HG03558 (cell line): ENCODE results near the gene KRTAP17-1.
"Not testable (repeated sequence)": the region's sequence is repeated elsewhere in the genome, so short reads cannot be mapped to it uniquely, and the experiment has no call there.

Experiments used
- ATAC-seq: cut with Tn5 transposase; IDR thresholded peaks from one replicate; pipeline ENCODE4 v1.9.1; 2021; ENCODE audit warnings: moderate number of reproducible peaks; ENCODE audit not compliant: unreplicated experiment; ENCODE audit errors: extremely low read depth

Gene KRTAP17-1

DNA sequence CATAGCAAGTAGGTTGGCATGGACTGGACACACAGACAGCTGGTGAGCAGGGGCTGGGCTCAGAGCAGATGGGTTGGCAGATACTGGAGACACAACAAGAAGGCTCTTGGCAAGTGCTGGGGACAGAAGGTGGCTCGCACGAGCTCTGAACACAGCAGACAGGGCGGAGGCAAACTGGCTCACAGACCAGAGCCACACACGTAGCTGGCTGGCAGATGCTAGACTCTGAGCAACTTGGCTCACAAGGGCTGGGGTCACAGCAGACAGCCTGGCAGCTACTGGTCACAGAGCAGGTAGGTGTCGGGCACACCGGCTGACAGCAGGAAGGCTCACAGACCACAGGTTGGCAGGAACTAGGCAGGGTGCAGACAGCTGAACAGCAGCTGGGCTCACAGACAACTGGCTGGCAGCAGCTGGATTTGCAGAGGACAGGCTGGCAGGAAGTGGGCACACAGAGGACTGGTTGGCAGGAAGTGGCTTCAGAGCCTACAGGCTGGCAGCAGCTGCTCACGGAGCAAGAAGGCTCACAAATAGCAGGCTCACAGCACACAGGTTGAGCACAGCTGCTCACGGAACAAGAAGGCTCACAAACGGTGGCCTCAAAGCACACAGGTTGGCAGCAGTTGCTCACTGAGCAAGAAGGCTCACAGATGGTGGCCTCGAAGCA lies 7.1 kb downstream of the KRTAP17-1 start:
- no peak for ATAC-seq

DNA sequence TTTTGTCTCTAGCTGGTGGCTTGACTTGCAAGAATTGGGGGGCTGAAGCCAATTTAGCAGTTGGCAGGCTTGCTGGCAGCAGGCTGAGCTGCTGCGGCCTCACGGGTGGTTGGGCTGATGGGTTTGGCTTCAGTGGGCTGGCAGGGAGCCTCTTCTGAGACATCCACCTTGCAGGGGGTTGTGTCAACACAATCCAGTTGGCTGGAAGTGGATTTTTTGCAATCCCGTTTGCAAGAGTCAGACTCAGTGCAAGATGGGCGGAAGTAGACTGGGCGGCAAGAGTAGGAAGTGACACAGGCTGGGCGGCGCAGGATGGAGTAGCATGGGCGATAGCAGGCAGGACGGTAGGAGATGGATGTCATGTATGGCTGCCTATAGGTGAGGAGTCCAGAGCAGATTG lies 7.9 kb downstream of the KRTAP17-1 start:
- ATAC-seq, result no peak

DNA sequence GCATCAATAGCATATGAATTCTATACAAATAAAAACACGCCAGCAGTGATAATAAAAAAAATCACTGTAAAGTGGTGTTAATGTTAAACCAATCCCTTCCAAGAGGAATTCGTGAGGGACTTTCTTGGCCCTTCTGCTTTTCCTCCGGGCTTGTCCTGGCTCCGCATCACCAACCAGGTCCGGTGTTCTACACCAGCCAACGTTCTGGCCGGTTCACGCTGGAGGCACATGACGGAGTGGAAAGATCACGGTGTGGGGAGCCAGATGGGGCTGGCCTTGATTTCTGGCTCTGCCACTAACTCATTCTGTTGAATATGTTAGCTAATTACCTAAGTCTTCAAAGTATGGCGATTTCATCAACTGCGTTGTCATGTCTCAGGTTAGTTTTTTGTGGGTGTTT lies 11.4 kb downstream of the KRTAP17-1 start:
- ATAC-seq, result no peak

DNA sequence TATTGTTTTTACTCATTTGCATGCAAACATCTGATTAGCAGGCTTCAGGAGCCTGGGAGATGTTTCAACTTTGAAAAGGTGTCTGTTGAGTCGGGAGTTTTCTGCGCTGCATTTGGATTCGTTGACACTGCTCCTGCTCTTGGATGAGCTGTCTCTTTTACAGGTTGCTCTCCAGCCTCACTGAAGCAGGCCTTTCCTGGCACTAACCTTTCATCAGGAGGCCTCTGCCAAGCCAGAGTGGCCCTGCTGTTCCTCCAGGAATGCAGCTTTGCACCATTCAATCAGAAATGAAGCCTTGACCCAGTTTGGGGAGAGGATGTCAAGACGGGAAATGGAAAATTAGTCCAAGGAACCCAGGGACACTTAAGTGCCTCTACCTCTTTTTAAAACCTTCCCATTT lies 12.5 kb downstream of the KRTAP17-1 start:
- ATAC-seq, result no peak

DNA sequence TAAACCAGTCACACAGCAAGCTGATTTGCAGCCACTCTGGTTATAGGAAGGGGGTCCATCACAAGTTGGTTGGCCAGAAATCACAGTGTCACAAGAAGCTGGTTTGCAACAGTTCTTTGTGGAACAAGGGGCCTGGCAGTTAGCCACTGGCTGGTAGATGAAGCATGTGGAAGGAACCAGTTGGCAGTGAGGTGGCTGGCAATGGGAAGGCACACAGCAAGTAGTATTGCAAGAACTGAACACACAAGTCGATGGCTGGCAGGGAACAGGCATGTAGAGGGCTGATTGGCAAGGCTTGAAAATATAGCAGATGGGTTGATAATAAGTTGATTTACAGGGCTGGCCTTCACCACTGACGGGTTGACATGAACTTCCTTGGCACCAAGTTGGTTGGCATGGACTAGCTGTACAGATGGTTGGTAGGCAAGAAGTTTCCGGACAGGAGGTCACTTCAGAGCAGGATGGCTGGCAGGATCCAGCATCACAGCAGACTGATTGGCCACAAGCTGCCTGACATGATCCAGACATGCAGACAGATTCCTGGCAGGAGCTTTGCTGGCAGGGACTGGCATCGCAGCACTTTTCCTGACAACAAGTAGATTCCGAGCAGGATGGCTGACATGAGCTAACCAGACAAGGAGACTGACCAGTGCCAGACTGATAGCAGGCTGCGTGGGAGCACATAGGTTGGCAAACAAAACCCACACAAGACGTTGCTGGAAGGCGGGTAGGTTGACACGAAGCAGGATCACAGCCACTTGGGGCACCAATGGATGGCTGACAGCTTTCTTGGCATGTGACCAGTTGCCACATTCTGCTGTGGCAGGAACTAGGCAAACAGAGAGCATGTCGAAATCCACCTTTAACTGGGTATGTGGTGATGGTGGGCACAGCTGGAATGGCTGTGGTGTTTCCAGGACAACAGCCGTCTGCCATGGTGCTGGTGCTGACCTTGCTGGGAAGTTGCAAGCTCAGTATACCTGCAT lies 13.3 kb downstream of the KRTAP17-1 start, which contains the start of gene KRTAP29-1:
TSS of gene KRTAP29-1 (minus strand) at position 936 of the 986 bp plus-strand sequence. CDS start at position 936, 0 bp downstream.
- no peak for ATAC-seq

DNA sequence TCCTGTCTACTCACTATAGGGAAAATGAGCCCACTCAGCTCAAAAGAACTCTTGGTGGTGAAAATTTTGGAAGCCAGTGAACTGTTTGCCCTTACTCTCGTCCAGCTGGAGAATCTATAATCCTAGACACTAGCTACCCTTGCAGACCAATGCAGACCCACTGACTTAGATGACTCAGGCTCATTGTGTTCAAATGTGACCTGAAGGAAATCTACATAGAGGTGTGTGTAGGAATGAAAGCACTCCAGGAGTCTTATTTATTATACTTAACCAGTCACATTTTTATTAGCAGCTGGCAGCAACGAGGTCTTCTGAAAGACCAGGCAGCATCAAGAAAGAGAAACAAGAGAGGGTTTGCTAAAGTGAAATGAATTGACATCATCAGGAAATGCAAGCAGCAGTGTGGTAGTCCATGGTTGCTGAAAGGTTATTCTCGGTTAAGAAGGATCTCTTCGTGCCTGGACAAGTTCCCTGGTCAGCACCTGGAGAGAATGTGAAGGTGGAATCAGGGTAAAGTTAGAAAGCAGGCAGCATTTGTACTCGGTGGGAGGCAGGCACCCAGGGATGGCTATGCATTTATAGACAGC lies 14.2 kb downstream of the KRTAP17-1 start:
- no peak for ATAC-seq

DNA sequence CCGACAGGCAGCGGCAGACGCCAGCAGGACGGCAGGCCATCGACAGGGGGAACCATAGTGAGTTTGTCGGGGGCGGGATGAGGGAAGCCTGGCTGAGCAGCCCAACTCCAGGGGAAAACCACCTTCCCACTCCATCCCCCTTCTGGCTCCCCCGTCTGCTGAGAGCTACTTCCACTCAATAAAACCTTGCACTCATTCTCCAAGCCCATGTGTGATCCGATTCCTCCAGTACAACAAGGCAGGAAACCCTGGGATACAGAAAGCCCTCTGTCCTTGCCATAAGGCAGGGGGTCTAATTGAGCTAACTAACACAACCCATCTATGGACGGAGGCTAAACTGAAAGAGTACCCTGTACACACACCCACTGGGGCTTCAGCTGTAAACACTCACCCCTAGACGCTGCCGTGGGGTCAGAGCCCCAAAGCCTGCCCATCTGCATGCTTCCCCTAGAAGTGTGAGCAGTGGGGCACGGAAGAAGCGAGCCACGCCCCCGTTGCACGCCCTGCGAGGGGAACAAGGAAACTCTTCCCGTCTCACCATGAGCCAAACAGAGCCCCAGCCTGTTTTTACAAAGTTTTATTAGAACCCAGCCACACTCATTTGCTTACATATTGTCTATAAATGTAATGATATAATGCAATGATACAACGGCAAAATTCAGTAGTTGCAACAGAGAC lies 16.9 kb downstream of the KRTAP17-1 start:
- ATAC-seq, result no peak

DNA sequence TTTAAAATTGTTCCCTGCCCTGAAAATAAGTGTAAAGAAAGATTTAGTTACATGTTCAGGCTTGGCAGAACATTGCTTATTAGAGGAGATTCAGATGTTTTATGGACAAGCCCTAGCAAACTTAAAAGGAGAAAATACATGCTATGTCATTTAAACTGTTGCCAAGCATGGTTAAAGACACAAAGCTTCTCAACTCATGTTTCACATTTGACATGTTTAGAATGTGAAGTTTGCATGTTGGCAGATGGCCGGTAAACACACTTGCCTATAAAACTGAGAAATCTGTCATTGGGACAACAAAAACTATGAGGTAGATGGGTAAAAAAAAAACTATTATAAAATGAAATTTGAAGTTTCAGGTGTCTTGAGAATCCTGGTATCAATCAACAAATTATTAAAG lies 18.7 kb downstream of the KRTAP17-1 start:
- no peak for ATAC-seq

DNA sequence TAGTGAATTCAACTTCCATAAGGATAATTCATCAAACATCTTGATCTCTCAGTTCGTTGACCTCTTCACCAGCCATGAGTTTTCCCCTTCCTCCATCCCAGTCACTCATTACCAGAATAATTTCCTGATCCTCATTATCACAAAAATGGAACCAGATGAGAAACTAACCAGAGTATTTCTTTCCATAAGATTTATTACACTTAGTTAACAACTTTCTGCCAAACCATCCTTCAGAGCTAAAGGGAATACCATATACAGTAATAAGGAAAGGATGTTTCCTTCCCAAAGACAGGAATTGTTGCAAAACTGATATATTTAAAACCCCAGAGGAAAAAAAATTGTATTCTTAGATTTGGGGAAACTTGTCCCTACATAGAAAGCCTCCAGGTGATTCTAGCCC lies 21.5 kb downstream of the KRTAP17-1 start:
- no peak for ATAC-seq

DNA sequence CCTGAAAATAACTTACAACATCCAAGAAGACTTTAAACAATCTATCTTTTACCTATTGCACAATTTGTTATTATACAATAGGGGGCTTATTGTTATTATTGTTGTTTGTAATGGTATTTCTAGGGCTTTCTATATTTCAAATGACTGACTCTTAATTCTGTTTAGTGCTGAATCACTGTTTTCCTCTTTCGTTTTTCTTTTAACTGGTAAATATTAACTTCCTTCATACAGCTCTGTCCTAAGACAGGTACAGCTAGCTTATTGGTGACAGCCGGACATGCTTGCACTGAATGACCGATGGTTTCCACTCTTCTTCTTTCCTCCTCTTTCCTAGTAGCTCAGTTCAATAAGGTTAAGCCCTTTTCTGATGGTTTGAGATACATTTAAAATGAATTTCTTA lies 28.5 kb downstream of the KRTAP17-1 start:
- no peak for ATAC-seq

DNA sequence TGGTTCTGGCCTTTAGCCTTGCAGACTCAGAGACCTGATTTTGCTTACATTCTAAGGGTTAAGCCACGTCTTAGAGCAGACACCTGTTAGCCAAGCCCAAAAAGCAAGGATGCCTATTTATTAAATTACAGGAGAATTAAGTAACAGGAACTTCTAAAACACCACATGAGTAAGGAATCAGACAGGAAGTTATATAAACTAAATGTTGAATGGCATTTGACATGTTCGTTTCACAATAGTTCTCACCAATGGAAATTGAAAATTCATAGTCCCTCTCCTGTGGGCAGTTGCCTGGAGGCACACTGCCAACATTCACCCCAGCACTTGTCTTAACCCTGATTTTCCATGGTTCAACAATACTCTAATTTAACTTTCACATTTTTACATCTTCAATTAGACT lies 31.0 kb downstream of the KRTAP17-1 start:
- ATAC-seq, result no peak

DNA sequence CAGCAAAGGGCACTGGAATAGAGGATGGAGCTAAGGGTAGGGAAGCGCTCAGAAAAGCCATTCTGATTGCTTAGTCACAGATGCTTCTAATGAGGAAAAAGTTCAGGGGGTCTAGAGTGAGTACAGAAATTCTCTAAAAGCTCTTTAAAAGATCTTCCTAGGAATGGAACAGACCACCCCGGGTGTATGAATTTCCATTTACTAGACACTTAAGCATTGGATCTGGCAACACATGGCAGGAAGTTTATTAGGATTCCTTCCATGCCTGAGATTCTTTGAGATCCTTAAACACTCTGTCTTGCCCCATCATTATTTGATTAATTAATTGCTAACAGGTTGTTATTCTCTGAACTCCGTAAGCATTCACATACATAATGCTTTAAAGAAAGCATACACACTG lies 31.5 kb downstream of the KRTAP17-1 start:
- ATAC-seq, result no peak

DNA sequence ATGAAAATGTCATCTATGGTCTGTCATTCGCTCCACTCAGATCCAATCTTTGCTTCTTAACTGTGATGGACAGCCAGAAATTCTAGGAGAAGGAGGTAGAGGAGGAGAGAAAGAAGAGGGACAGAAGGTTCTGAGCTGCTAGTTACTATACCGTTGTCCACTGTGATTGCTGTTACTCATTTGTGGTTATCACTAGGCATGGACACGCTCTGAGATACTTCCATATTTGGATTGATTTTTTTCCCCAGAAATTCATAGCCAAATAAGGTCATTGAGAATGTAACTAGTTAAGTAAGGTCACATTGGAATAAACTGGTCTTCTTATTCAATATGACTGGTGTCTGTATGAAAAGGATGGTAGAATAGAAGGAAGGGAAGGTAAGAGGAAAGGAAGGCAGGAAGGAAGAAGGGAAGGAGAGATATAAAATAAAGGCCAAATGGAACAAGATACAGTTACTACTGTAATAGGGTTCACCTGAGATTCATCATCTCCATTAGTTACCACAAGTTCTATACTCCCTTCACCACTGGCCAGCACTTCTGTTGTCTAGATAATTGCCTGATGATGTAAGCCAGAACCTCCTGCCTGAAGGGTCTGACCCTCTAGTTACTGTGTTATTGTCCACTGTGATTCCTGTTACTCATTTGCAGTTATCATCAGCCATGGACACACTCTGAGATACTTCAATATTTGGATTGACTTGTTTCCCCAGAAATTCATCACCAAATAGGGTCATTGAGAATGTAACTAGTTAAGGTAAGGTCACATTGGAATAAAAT lies 37.1 kb downstream of the KRTAP17-1 start:
- no peak for ATAC-seq

DNA sequence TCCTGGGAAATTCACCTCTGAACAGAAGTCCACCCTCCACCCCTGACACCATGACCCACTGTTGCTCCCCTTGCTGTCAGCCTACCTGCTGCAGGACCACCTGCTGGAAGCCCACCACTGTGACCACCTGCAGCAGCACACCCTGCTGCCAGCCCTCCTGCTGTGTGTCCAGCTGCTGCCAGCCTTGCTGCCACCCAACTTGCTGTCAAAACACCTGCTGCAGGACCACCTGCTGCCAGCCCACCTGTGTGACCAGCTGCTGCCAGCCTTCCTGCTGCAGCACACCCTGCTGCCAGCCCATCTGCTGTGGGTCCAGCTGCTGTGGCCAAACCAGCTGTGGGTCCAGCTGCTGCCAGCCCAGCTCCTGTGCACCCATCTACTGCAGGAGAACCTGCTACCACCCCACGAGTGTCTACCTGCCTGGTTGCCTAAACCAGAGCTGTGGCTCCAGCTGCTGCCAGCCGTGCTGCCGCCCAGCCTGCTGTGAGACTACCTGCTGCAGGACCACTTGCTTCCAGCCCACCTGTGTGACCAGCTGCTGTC lies 39.8 kb downstream of the KRTAP17-1 start, which contains the start of gene KRTAP9-7:
TSS of gene KRTAP9-7 (plus strand) at position 51 of the 543 bp plus-strand sequence. CDS start at position 51, 0 bp downstream.
- ATAC-seq, result not testable (repeated sequence)

DNA sequence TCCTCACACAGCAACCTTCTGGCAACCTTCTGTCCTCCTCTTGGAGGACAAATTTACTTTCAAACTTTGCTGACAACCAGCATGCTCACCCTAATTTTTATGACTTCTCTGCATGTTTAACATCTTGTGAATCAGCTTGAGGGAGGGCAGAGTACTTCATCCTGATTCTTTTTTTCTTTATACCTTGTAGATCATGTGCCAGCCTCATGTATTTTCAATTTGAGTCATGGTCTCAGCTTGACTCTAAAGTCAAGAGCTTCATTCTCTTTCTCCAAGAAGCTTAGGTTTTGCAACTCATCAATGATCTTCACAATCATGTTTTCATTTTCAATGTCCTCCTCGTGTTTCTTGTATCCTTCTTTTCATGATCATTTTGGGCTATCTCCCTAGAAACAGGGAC lies 43.7 kb downstream of the KRTAP17-1 start:
- no peak for ATAC-seq

DNA sequence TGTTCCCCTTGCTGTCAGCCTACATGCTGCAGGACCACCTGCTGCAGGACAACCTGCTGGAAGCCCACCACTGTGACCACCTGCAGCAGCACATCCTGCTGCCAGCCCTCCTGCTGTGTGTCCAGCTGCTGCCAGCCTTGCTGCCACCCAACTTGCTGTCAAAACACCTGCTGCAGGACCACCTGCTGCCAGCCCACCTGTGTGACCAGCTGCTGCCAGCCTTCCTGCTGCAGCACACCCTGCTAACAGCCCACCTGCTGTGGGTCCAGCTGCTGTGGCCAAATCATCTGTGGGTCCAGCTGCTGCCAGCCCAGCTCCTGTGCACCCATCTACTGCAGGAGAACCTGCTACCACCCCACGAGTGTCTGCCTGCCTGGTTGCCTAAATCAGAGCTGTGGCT lies 44.2 kb downstream of the KRTAP17-1 start:
- ATAC-seq, result not testable (repeated sequence)

DNA sequence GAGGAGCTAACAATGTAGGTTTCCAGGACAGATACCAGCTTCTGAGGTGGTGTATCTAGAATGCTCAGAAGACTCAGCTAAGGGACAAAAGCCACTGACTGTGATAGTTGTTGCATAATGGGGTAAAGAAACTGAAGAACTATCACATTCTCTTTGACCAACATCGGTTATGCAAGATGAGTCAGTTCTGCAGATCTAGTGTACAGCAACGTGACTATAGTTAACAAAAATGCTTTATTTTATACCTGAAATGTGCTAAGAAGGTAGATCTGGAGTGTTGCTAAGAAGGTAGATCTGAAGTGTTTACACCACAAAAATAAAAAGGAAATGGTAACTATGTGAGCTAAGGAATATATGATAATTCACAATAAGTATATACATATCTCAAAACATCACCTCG lies 47.8 kb downstream of the KRTAP17-1 start:
- ATAC-seq, result no peak

DNA sequence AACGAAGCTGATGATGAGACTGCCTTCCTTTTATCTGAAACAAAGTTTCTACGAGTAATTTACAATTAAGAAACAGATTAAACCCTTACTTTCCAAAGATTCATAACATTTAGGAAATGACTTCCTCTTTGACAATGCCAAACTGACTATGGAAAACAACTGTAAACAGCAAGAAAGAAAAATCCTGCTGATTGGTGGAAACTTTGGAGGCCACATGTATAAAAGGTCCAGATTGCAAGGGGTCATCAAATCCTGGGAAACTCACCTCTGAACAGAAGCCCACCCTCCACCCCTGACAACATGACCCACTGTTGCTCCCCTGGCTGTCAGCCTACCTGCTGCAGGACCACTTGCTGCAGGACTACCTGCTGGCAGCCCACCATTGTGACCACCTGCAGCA lies 50.4 kb downstream of the KRTAP17-1 start, which contains the start of gene KRTAP9-6:
TSS of gene KRTAP9-6 (plus strand) at position 301 of the 400 bp plus-strand sequence. CDS start at position 301, 0 bp downstream.
- no peak for ATAC-seq
